HCT116 (cell line): ENCODE measurements around the gene SCGB1C2. TPM values are rescaled to one million over a fixed set of nuclear protein-coding genes. Genes with fewer than 3 reads are reported as not detected.

ENCODE experiments used
- ATAC-seq: fragments of 200-7000 bp; cut with Tn5 transposase; 2 replicates; pipeline ENCODE4 v1.9.1; 2020; ENCODE audit warnings: mild to moderate bottlenecking, moderate library complexity
- BruUV-seq: library from RNA; stranded (reverse); fragments of 400-500 nt; replicated peaks from 2 replicates; lab custom pipeline; 2021; lab: Mats Ljungman, UMichigan
- CTCF ChIA-PET: fragments of 300-600 bp; sonication (Branson Sonifier 250); formaldehyde crosslinking; loops from one replicate; lab custom pipeline; 2021; ENCODE audit warnings: antibody characterized with exemption; lab: Charles Lee
- POLR2A ChIA-PET: fragments of 300-600, 350-600 bp; sonication (Branson Sonifier 250); formaldehyde crosslinking; loops from one replicate; lab custom pipeline; 2021; ENCODE audit warnings: antibody characterized with exemption; lab: Charles Lee
- RAD21 ChIA-PET, 2 experiments: fragments of 300-600 bp; sonication (Branson Sonifier 250); formaldehyde crosslinking; loops; one replicate each; lab custom pipeline; 2023; ENCODE audit warnings: low total read pairs in 2 of 2; ENCODE audit not compliant: uncharacterized antibody in 2 of 2, unreplicated experiment in 2 of 2, low non-redundant PET in 1 of 2; lab: Charles Lee
- DNase-seq: peaks from one replicate; pipeline ENCODE4 v3.0.0-alpha.2; 2010; ENCODE audit warnings: low read depth, low spot score
- H2AFZ ChIP-seq: fragments of 200-600 bp; shearing (Covaris generic), sonication (generic); 2 replicates; pipeline ENCODE4 v1.6.1; 2017; ENCODE audit warnings: low read depth, mixed run types, mixed read lengths, antibody characterized with exemption, low read length; ENCODE audit not compliant: poor library complexity, severe bottlenecking
- H3K27ac ChIP-seq: 2 replicates; pipeline ENCODE4 v1.5.1; 2012; ENCODE audit warnings: low read depth, low read length
- H3K27me3 ChIP-seq: fragments of 200-600 bp; sonication (generic); 2 replicates; pipeline ENCODE4 v1.6.1; 2016; ENCODE audit warnings: mixed run types, low read length, mixed read lengths; ENCODE audit not compliant: insufficient read depth
- H3K36me3 ChIP-seq, 2 experiments: fragments of 200-500 bp in 1 of 2; fragments of 200-600 bp in 1 of 2; sonication (Bioruptor generic) in 1 of 2; sonication (generic) in 1 of 2; 2 replicates each; pipeline versions ENCODE4 v1.5.1 to v1.6.1; 2014 to 2016; ENCODE audit warnings: low read length in 2 of 2, inconsistent platforms in 1 of 2, mixed read lengths in 1 of 2, mixed run types in 1 of 2; ENCODE audit not compliant: insufficient read depth in 2 of 2, control insufficient read depth in 1 of 2
- H3K4me1 ChIP-seq, 2 experiments: fragments of 200-600 bp in 1 of 2; sonication (generic) in 1 of 2; 2 replicates each; pipeline versions ENCODE4 v1.5.1 to v1.6.1; 2012 to 2017; ENCODE audit warnings: low read length in 2 of 2, inconsistent platforms in 1 of 2, mild to moderate bottlenecking in 1 of 2, mixed read lengths in 1 of 2, mixed run types in 1 of 2, moderate library complexity in 1 of 2; ENCODE audit not compliant: insufficient read depth in 2 of 2, control insufficient read depth in 1 of 2
- H3K4me2 ChIP-seq: fragments of 200-600 bp; sonication (generic); 2 replicates; pipeline ENCODE4 v1.6.1; 2017; ENCODE audit warnings: mixed run types, low read length, mixed read lengths
- H3K4me3 ChIP-seq, 2 experiments: fragments of 200-600 bp in 1 of 2; sonication (generic) in 1 of 2; replicated peaks in 1 of 2; 2 replicates each; pipeline ENCODE4 v1.5.1; 2011 to 2016; ENCODE audit warnings: low read length in 2 of 2, control low read depth in 1 of 2, low read depth in 1 of 2, mild to moderate bottlenecking in 1 of 2, mixed read lengths in 1 of 2, mixed run types in 1 of 2
- H3K79me2 ChIP-seq: fragments of 200-600 bp; sonication (generic); 2 replicates; pipeline ENCODE4 v1.6.1; 2017; ENCODE audit warnings: mild to moderate bottlenecking, mixed run types, low read length, moderate library complexity, mixed read lengths; ENCODE audit not compliant: insufficient read depth
- H3K9ac ChIP-seq: fragments of 200-600 bp; sonication (generic); 2 replicates; pipeline ENCODE4 v1.6.1; 2016; ENCODE audit warnings: low read length, mixed read lengths
- H3K9me2 ChIP-seq: fragments of 200-600 bp; sonication (generic), shearing (Covaris generic); 2 replicates; pipeline ENCODE4 v1.6.1; 2017; ENCODE audit warnings: mixed run types, mild to moderate bottlenecking, moderate library complexity; ENCODE audit not compliant: insufficient read depth
- H3K9me3 ChIP-seq, 2 experiments: fragments of 200-500 bp in 1 of 2; fragments of 200-600 bp in 1 of 2; sonication (Bioruptor generic) in 1 of 2; sonication (generic) in 1 of 2; 2 replicates each; pipeline ENCODE4 v1.6.1; 2014 to 2017; ENCODE audit warnings: low read length in 2 of 2, mixed read lengths in 2 of 2, inconsistent platforms in 1 of 2, low read depth in 1 of 2, mild to moderate bottlenecking in 1 of 2, mixed run types in 1 of 2, moderate library complexity in 1 of 2; ENCODE audit not compliant: control insufficient read depth in 1 of 2, insufficient read depth in 1 of 2
- H4K20me1 ChIP-seq: fragments of 200-600 bp; sonication (generic), shearing (Covaris generic); 2 replicates; pipeline ENCODE4 v1.6.1; 2017; ENCODE audit warnings: mixed run types, mild to moderate bottlenecking, moderate library complexity; ENCODE audit not compliant: insufficient read depth
- ATF3 ChIP-seq: IDR thresholded peaks from 2 replicates; pipeline ENCODE4 v1.6.1; 2012
- CBX3 ChIP-seq: IDR thresholded peaks from 2 replicates; pipeline ENCODE4 v1.6.1; 2012; ENCODE audit warnings: low read depth
- CEBPB ChIP-seq: IDR thresholded peaks from 2 replicates; pipeline ENCODE4 v1.6.1; 2012; ENCODE audit warnings: low read depth
- CTCF ChIP-seq, 3 experiments: fragments of 200-600 bp in 1 of 3; sonication (generic) in 1 of 3; IDR thresholded peaks in 2 of 3; conservative IDR thresholded peaks in 1 of 3; 2 replicates each; pipeline ENCODE4 v1.5.1; 2012 to 2017; ENCODE audit warnings: low read depth in 2 of 3, low read length in 2 of 3, antibody characterized with exemption in 1 of 3, borderline replicate concordance in 1 of 3, control low read depth in 1 of 3, mild to moderate bottlenecking in 1 of 3, mixed read lengths in 1 of 3, mixed run types in 1 of 3, moderate library complexity in 1 of 3; ENCODE audit not compliant: insufficient read depth in 1 of 3
- EGR1 ChIP-seq: IDR thresholded peaks from 2 replicates; pipeline ENCODE4 v1.6.1; 2012; ENCODE audit warnings: low read depth
- ELF1 ChIP-seq: IDR thresholded peaks from 2 replicates; pipeline ENCODE4 v1.6.1; 2012; ENCODE audit warnings: low read depth, borderline replicate concordance
- EZH2 ChIP-seq: fragments of 200-600 bp; sonication (generic); IDR thresholded peaks from 2 replicates; pipeline ENCODE4 v1.6.1; 2017; ENCODE audit warnings: antibody characterized with exemption, mixed run types
- EZH2phosphoT487 ChIP-seq: fragments of 200-600 bp; IDR thresholded peaks from 2 replicates; pipeline ENCODE4 v1.6.1; 2018; ENCODE audit warnings: antibody characterized with exemption, borderline replicate concordance
- FOSL1 ChIP-seq: IDR thresholded peaks from 2 replicates; pipeline ENCODE4 v1.6.1; 2012; ENCODE audit warnings: low read depth
- JUND ChIP-seq: IDR thresholded peaks from 2 replicates; pipeline ENCODE4 v1.6.1; 2012
- POLR2A ChIP-seq: IDR thresholded peaks from 2 replicates; pipeline ENCODE4 v1.7.0; 2011; ENCODE audit warnings: borderline replicate concordance; ENCODE audit not compliant: insufficient read depth, insufficient read length; ENCODE audit errors: extremely low read depth
- POLR2AphosphoS5 ChIP-seq: IDR thresholded peaks from 2 replicates; pipeline ENCODE4 v1.6.1; 2011; ENCODE audit warnings: mild to moderate bottlenecking, low read depth, low read length, moderate library complexity
- RAD21 ChIP-seq: IDR thresholded peaks from 2 replicates; pipeline ENCODE4 v1.6.1; 2012; ENCODE audit warnings: low read depth, mild to moderate bottlenecking
- REST ChIP-seq: IDR thresholded peaks from 2 replicates; pipeline ENCODE4 v1.6.1; 2012; ENCODE audit warnings: low read depth
- SIN3A ChIP-seq: IDR thresholded peaks from 2 replicates; pipeline ENCODE4 v1.6.1; 2012; ENCODE audit warnings: low read depth
- SP1 ChIP-seq: IDR thresholded peaks from 2 replicates; pipeline ENCODE4 v1.6.1; 2012; ENCODE audit warnings: low read depth
- SRF ChIP-seq: IDR thresholded peaks from 2 replicates; pipeline ENCODE4 v1.6.1; 2012; ENCODE audit warnings: low read depth
- YY1 ChIP-seq: IDR thresholded peaks from 2 replicates; pipeline ENCODE4 v1.6.1; 2011; ENCODE audit warnings: low read length, low read depth, moderate library complexity, mild to moderate bottlenecking; ENCODE audit not compliant: insufficient replicate concordance; ENCODE audit errors: extremely low read depth
- ZBTB33 ChIP-seq: IDR thresholded peaks from 2 replicates; pipeline ENCODE4 v1.6.1; 2011; ENCODE audit warnings: mild to moderate bottlenecking, low read length, moderate library complexity; ENCODE audit not compliant: insufficient replicate concordance; ENCODE audit errors: extremely low read depth
- ZFX ChIP-seq: fragments of 450-650 bp; IDR thresholded peaks from 2 replicates; pipeline ENCODE4 v1.6.1; 2017
- ZNF274 ChIP-seq: fragments of 200-500 bp; sonication (Bioruptor generic); IDR thresholded peaks from 2 replicates; pipeline ENCODE4 v1.6.1; 2014; ENCODE audit warnings: mild to moderate bottlenecking, low read depth, low read length, inconsistent platforms
- intact Hi-C: fragments of 100-400 bp; cut with micrococcal nuclease; formaldehyde crosslinking; loops from 2 replicates; pipeline ENCODE4 v1.10.0; 2022
- total RNA-seq: library from RNA; stranded (reverse); gene quantifications from one replicate; pipeline ENCODE4 v1.2.1, GENCODE V29; 2021; ENCODE audit not compliant: unreplicated experiment
- TF ChIP-seq, protein P1 (sequence below): IDR thresholded peaks from 2 replicates; pipeline ENCODE4 v1.6.1; 2012

Gene SCGB1C2
- total RNA-seq, 1 experiment from 2014 or later: not detected

- H3K36me3 ChIP-seq: no peaks in the 10 kb centered on the region
- peak; percentile 29 for DNase-seq
- CTCF ChIA-PET: no interaction called here
- no peaks in the 10 kb centered on the region for H3K27me3 ChIP-seq
- intact Hi-C loops: loop anchor here (2.0 to 5.0 kb wide), 2 partner anchors 243 to 853 kb away; partner anchors contain the start of gene TIMM22
- H4K20me1 ChIP-seq: no peaks in the 10 kb centered on the region
- no TSS peak for BruUV-seq
- H3K4me3 ChIP-seq: no peak overlapping the region
- TF ChIP-seq EZH2phosphoT487 (no peak), ZNF274 (no peak), EGR1 (no peak), SRF (no peak), CEBPB (no peak), ZFX (no peak), SIN3A (no peak), ATF3 (no peak), ELF1 (no peak), EZH2 (no peak), CBX3 (0 out of 2 replicates have a peak, but pooled peaks have one; percentile 45), POLR2AphosphoS5 (peak; percentile 34), RAD21 (peak; percentile 84), ZBTB33 (no peak), POLR2A (no peak), REST (no peak), YY1 (peak; percentile 41), SP1 (no peak; the same call in 1 of the 2 replicates), CTCF (IDR thresholded peaks at IDR 0.05 in 2 of 3, conservative IDR thresholded peaks at IDR 0.05 in 1 of 3; ENCODE audit: borderline replicate concordance in 1 of 3, insufficient read depth in 1 of 3, low read depth in 2 of 3, low read length in 2 of 3) (peak; percentile 67 to 79 (median 72)), JUND (no peak), FOSL1 (no peak)
- TF ChIP-seq, protein P1, sequence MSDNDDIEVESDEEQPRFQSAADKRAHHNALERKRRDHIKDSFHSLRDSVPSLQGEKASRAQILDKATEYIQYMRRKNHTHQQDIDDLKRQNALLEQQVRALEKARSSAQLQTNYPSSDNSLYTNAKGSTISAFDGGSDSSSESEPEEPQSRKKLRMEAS: peak; percentile 75
- no peak overlapping the region; the same call in 1 of the 2 replicates for H3K4me2 ChIP-seq
- POLR2A ChIA-PET: no interaction called here
- no peak overlapping the region for H3K9ac ChIP-seq
- H3K27ac ChIP-seq: no peak overlapping the region
- no peaks in the 10 kb centered on the region for H3K79me2 ChIP-seq
- no peaks in the 10 kb centered on the region for H3K9me3 ChIP-seq
- no peak overlapping the region for H2AFZ ChIP-seq
- H3K4me1 ChIP-seq: peaks cover 2 to 5% of the 10 kb centered on the region in 2 experiments; a peak in 1 of 4 replicates
- ATAC-seq: peak; percentile 93
- no peaks in the 10 kb centered on the region for H3K9me2 ChIP-seq
- RAD21 ChIA-PET: no interaction called here
Measured at GRCh38 chr17:143785-144281, 6.5 kb downstream of the SCGB1C2 start.
